HEK293T (cell line): ENCODE results near the gene TFG.

ENCODE experiments used
- ARNT ChIP-seq: fragments of 450-650 bp; IDR thresholded peaks from 2 replicates; pipeline ENCODE4 v1.6.1; 2017; ENCODE audit warnings: mild to moderate bottlenecking
- BHLHE40 ChIP-seq: fragments of 450-650 bp; IDR thresholded peaks from 2 replicates; pipeline ENCODE4 v1.6.1; 2016; ENCODE audit warnings: mild to moderate bottlenecking, moderate library complexity, borderline replicate concordance
- ELF4 ChIP-seq: fragments of 450-650 bp; IDR thresholded peaks from 2 replicates; pipeline ENCODE4 v1.6.1; 2017; ENCODE audit warnings: antibody characterized with exemption
- FOXA1 ChIP-seq: fragments of 450-650 bp; IDR thresholded peaks from 2 replicates; pipeline ENCODE4 v1.6.1; 2016; ENCODE audit warnings: mild to moderate bottlenecking
- FOXM1 ChIP-seq: fragments of 450-650 bp; IDR thresholded peaks from 2 replicates; pipeline ENCODE4 v1.6.1; 2017; ENCODE audit warnings: mild to moderate bottlenecking, borderline replicate concordance
- HDGF ChIP-seq: fragments of 450-650 bp; IDR thresholded peaks from 2 replicates; pipeline ENCODE4 v1.6.1; 2017; ENCODE audit warnings: antibody characterized with exemption, borderline replicate concordance
- L3MBTL2 ChIP-seq: fragments of 450-650 bp; conservative IDR thresholded peaks from 2 replicates; pipeline ENCODE4 v1.6.1; 2016; ENCODE audit warnings: mild to moderate bottlenecking
- SP1 ChIP-seq: fragments of 450-650 bp; IDR thresholded peaks from 2 replicates; pipeline ENCODE4 v1.6.1; 2017
- SUZ12 ChIP-seq: fragments of 450-650 bp; IDR thresholded peaks from 2 replicates; pipeline ENCODE4 v1.6.1; 2016; ENCODE audit warnings: mild to moderate bottlenecking
- TARDBP ChIP-seq: fragments of 450-650 bp; IDR thresholded peaks from 2 replicates; pipeline ENCODE4 v1.6.1; 2016
- ZNF384 ChIP-seq: fragments of 450-650 bp; IDR thresholded peaks from 2 replicates; pipeline ENCODE4 v1.6.1; 2016

DNA sequence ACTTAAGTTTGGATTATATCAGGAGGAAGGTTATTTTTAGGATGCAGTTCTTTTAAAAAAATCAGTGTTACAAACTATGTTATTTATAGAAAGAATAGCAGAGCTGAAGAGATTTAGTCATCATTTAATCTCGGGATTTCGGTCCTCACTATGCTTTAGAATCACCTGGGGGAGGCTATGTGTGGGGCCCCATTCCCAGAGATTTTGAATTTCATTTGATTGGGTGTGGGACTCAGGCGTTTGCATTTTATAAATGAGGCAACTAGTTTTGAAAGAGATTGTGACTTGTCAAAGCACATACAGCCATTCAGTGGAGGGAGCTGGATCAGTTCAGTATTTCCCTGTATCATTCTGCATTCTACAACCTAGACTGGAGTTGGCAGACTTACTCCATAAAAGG, 36.8 kb downstream of the TFG start:
- TF ChIP-seq SP1 (no peak), BHLHE40 (no peak), ARNT (no peak), ZNF384 (no peak), HDGF (no peak), SUZ12 (no peak), L3MBTL2 (no peak), TARDBP (no peak), FOXM1 (no peak), ELF4 (no peak), FOXA1 (no peak)
